Measurements from ENCODE around the gene CLIC6.
"Not testable (repeated sequence)": the region's sequence is repeated elsewhere in the genome, so short reads cannot be mapped to it uniquely, and the experiment has no call there.

CLIC6 gene

GRCh38 chr21:34693192-34693810 lies 24.5 kb downstream of the CLIC6 start:
- DNase-seq (ENCODE audit: low read depth) = no peak

DNA sequence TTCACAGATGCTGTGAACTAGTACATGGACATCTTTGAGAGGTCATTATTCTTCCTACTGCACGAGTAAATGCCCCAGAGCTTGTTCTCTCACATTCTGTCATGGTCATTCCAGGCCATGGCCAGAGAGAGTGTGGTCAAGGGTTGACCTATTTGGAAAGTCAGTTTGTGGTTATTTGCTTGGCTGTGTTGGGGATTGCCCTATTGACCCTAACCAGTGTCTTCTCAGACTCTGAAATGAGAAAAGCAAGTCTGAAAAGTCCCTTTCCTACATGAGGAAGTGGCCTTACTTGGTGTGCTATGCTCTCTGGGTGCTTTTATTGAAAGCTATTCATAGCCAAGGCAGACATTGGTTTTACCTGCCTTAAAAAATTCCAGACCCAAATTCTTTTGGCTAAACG lies 26.6 kb downstream of the CLIC6 start:
- DNase-seq (ENCODE audit: low read depth) = no peak

DNA sequence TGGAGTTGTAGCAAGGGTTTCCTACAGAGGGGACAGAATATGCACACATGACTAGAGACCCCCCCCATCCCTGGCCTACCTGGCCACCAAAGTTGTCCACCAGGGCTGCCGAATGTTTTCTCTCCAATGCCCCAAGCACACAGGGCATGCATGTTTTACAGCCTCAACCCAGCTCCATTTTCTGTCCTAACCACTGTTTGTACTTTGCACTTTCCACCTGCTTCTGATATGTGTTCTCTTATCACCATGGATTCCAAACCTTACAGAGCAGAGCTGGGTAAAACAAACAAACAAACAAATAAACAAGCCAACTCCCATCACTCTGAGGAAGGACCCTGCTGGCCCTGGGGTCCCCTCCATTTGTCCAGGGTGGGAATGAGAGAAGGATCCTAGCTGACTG lies 27.3 kb downstream of the CLIC6 start:
- DNase-seq (ENCODE audit: low read depth) = no peak

DNA sequence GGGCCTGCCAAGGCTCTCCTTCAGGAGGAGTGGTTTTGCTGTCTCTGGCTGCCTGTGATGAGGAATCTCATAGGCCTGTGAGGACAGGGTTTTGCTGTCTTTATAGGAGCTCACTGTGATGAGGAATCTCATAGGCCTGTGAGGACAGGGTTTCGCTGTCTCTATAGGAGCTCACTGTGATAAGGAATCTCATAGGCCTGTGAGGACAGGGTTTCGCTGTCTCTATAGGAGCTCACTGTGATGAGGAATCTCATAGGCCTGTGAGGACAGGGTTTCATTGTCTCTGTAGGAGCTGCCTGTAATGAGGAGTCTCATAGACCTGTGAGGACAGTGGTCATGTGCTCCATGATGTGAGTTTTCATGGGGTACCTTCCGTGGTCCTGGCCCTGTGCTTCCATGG lies 29.0 kb downstream of the CLIC6 start:
- no peak for DNase-seq (ENCODE audit: low read depth)

DNA sequence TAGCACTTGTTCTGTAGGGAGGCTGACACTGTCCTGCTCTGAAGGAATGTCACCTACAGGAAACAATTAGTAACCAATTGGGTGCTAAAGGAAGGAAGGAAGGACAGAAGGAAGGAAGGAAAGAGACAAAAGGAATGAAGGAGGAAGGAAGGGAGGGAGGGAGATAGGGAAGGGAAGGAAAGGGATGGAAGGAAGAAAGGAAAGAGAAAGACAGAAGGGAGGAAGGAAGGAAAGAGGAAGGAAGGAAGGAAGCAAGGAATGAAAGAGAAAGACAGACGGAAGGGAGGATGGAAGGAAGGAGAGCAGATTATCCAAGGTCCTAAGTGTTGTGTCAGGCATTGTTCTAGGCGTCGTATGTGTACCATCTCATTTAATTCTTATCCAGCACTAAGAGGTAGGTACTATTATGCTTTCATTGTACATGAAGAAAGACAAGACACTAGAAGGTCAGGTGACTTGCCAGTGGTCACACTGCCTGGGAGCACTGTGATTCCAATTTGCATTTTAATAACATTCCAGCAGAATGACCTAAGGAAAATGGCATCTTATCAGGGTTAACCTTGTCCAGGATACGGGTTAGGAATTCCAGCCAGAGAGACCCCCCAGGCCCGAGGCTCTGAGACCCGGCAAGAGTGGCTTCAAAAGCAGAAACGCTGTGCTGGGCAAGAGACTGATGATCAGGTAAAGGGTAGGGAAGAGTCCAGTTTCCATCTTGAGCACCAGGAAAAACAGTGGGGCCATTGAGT lies 29.6 kb downstream of the CLIC6 start:
- no peak for DNase-seq (ENCODE audit: low read depth)

- no peak for DNase-seq (ENCODE audit: low read depth)
Observed at GRCh38 chr21:34700605-34701004, 31.8 kb downstream of the CLIC6 start.

- no peak for DNase-seq (ENCODE audit: low read depth)
Observed at GRCh38 chr21:34701726-34702125, 32.9 kb downstream of the CLIC6 start.

GRCh38 chr21:34702341-34703170 lies 33.8 kb downstream of the CLIC6 start:
- no peak for DNase-seq (ENCODE audit: low read depth)

- no peak for DNase-seq (ENCODE audit: low read depth)
Observed at GRCh38 chr21:34703571-34703970, 34.8 kb downstream of the CLIC6 start.

- DNase-seq (ENCODE audit: low read depth) = no peak
Observed at GRCh38 chr21:34704119-34704518, 35.3 kb downstream of the CLIC6 start.

DNA sequence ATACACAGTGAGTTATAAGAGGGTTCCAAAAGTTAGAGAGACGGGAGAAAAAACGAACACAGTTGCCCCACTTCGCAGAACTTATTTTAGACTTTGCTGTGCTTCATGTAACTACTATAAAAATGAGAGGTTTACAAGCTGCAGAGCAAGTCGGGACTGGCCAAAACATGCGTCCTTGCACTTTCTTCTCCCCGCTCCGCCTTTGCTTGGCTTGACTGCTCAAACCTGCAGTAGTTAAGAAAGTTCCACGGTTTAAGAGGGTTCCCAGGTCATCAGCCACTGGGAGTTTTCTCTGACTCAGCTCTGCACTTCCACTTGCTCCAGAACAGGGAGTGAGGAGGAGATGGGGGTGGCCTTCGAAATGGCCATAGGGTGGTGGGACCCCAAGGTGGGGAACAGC lies 36.2 kb downstream of the CLIC6 start:
- DNase-seq (ENCODE audit: low read depth) = no peak

- peak; percentile 98 for DNase-seq (ENCODE audit: low read depth)
Observed at GRCh38 chr21:34706337-34706736, 37.5 kb downstream of the CLIC6 start.

DNA sequence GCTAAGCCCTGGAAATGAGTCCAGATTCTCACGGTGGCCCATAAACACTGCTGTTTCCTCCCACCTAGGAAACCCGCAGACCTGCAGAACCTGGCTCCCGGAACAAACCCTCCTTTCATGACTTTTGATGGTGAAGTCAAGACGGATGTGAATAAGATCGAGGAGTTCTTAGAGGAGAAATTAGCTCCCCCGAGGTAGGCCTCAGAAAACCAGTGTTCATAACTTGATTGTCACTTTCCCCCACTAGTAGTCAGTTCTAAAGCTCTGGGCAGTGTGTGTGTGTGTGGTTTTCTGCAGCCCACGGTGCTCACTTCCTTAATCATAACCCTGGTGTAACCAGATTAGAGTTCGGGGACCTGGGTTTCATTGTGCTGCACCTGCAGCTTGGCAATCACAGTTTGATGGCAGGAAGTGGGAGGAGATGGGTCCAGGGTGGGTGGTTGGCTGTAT lies 39.1 kb downstream of the CLIC6 start:
- no peak for DNase-seq (ENCODE audit: low read depth)

- DNase-seq (ENCODE audit: low read depth) = no peak
Observed at GRCh38 chr21:34713621-34714020, 44.8 kb downstream of the CLIC6 start.

DNA sequence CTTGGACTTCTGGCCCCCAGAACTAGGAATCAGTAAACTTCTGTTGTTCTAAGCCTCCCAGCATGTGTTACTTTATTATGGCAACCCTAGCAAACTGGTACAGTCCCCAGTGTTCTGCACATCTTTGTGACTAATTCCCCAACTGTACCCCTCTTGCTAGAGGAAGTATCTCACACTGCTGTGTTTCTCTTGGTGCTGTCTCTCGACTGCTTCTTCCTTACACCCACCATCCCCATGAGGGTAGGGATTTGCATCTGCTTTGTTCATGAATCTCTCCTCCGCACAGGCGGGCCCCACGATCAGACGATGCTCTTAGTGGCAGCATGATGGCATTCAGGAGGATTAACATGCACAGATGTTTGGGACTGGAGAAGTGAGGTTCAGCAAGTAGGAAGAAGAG lies 46.7 kb downstream of the CLIC6 start:
- DNase-seq (ENCODE audit: low read depth) = no peak

DNA sequence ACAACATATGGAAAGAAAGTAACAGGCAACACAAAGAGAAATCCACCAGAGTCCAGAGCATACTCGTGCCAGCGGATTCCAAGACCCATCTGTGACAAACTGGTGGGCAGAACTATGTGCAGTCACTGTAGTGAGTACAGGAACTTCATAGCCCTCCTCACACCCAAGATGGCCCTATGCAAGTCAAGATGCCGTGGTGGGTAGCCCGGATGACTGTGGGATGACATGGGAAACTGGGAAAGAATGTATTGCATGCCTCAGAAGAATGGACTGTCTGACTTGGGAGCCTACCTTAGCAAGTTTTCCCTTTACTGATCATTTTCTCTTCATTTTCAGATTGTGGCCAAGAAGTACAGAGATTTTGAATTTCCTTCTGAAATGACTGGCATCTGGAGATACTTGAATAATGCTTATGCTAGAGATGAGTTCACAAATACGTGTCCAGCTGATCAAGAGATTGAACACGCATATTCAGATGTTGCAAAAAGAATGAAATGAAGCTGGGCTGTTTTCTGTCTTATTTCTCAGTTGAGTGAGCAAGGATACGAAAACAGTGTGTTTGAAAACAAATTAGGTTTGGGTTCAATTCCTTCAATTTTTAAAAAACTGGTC lies 47.3 kb downstream of the CLIC6 start:
- DNase-seq (ENCODE audit: low read depth) = no peak

DNA sequence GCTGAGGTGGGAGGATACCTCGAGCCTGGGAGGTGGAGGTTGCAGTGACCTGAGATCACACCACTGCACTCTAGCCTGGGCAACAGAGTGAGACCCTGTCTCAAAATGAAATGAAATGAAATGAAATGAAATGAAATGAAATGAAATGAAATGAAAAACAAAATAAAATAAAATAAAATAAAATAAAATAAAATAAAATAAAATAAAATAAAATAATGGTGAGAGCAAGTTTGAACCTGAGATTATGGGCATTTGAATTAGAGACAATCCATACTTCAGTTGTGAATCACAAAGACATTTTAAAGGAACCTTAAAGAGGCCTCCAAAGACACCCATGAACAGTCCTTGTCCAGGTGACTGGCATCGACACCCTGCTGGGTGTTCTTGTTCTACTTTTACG lies 49.7 kb downstream of the CLIC6 start:
- DNase-seq (ENCODE audit: low read depth) = not testable (repeated sequence)

GRCh38 chr21:34722684-34723300 lies 54.0 kb downstream of the CLIC6 start:
- no peak for DNase-seq (ENCODE audit: low read depth)

- no peak for DNase-seq (ENCODE audit: low read depth)
Observed at GRCh38 chr21:34724131-34724856, 55.5 kb downstream of the CLIC6 start.

DNA sequence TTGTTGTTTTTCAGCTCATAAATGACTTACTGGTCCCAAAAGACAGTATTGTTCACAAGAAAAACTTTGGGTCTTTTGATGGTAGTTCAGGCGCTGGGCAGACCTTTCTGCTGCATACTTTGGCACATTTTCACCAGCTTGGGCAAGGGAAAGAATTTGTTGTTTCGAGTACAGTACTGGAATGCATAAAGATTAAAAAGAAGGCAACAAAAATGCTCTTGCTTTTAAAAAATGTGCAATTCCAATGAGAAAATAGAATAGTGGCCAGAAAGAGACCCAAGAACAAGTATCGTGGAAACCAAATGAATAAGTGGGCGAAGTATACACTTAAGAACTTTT lies 56.0 kb downstream of the CLIC6 start:
- no peak for DNase-seq (ENCODE audit: low read depth)

GRCh38 chr21:34726627-34727337 lies 58.0 kb downstream of the CLIC6 start:
- no peak for DNase-seq (ENCODE audit: low read depth)
